ENCODE results near the gene RFWD3. TPM values are rescaled to one million over a fixed set of nuclear protein-coding genes. Genes with fewer than 3 reads are reported as not detected.
"Not testable (repeated sequence)": the region's sequence is repeated elsewhere in the genome, so short reads cannot be mapped to it uniquely, and the experiment has no call there.

RFWD3 gene
- total RNA-seq, 4 donors from 2014 or later, result 13.5 to 32.8 (median 21.0) TPM

DNA sequence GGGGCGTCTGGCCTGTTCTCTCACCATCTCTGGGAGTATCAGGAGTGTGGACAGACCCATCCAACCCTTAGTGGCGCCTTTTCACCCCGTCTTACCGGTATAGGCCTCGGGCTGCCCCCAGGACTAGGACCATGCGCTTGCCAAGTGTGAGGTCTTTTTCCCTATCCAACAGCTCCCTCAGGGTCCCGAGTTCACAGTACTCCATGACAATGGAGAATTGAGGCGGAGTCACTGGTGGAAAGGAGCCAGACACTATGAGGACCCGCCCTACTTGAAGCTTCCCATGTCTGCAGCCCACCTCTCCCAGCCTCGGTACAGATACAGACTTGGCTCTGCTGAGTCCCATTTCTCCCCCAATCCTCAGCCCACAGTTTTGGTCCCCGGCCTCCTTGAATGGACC, 15.9 kb upstream of the RFWD3 start:
- TF ChIP-seq CTCF (IDR thresholded peaks at IDR 0.05) (no peak), POLR2A (IDR thresholded peaks at IDR 0.05) (no peak), EP300 (IDR thresholded peaks at IDR 0.05) (no peak)
- H3K27ac ChIP-seq, result no peak overlapping the region
- 76 to 79% methylated on average over 11 of the region's 11 CpGs for WGBS, 2 donors
- H3K4me3 ChIP-seq, result no peak overlapping the region
- H3K36me3 ChIP-seq, result peaks cover 0 to 71% (median 0%) of the 10 kb centered on the region in 3 donors
- no peaks in the 10 kb centered on the region for H3K27me3 ChIP-seq
- no peaks in the 10 kb centered on the region for H3K9me3 ChIP-seq
- no peak for DNase-seq (ENCODE audit: low spot score in 2 of 2)
- no peaks in the 10 kb centered on the region for H3K4me1 ChIP-seq

DNA sequence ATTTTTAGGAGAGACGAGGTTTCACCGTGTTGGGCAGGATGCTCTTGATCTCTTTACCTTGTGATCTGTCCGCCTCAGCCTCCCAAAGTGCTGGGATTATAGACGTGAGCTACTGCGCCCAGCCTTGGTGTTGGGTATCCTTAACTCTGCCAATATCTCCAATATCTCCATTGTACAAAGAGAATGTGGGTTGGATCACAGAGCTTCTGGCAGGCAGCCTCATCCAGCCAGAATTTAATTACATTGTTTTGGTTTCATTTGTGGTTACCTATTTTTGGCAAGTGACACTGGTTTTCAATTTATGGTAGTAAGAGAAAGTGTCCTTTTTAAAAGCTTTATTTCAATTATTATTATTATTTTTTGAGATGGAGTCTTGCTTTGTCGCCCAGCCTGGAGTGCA, 14.0 kb upstream of the RFWD3 start:
- no peak overlapping the region for H3K27ac ChIP-seq

GRCh38 chr16:74679983-74680382, 13.3 kb upstream of the RFWD3 start:
- TF ChIP-seq EP300 (IDR thresholded peaks at IDR 0.05) (no peak), CTCF (IDR thresholded peaks at IDR 0.05) (no peak), POLR2A (IDR thresholded peaks at IDR 0.05) (no peak)
- Histone ChIP-seq H3K4me1 (no peaks in the 10 kb centered on the region), H3K27me3 (no peaks in the 10 kb centered on the region), H3K36me3 (peaks cover 0 to 76% (median 0%) of the 10 kb centered on the region in 3 donors), H3K27ac (no peak overlapping the region), H3K9me3 (no peaks in the 10 kb centered on the region), H3K4me3 (no peak overlapping the region)
- WGBS, 2 donors, result 28 to 36% methylated on average over 2 of the region's 2 CpGs
- no peak for DNase-seq (ENCODE audit: low spot score in 2 of 2)

More for the DNA sequence above, 14.0 kb upstream of the RFWD3 start:
- Histone ChIP-seq H3K36me3 (peaks cover 0 to 78% (median 0%) of the 10 kb centered on the region in 3 donors), H3K4me1 (no peaks in the 10 kb centered on the region), H3K27me3 (no peaks in the 10 kb centered on the region), H3K4me3 (no peak overlapping the region), H3K9me3 (no peaks in the 10 kb centered on the region)
- TF ChIP-seq POLR2A (IDR thresholded peaks at IDR 0.05) (no peak), EP300 (IDR thresholded peaks at IDR 0.05) (no peak), CTCF (IDR thresholded peaks at IDR 0.05) (no peak)
- DNase-seq (ENCODE audit: low spot score in 2 of 2), result no peak
- 83 to 90% methylated on average over 6 of the region's 6 CpGs for WGBS, 2 donors

DNA sequence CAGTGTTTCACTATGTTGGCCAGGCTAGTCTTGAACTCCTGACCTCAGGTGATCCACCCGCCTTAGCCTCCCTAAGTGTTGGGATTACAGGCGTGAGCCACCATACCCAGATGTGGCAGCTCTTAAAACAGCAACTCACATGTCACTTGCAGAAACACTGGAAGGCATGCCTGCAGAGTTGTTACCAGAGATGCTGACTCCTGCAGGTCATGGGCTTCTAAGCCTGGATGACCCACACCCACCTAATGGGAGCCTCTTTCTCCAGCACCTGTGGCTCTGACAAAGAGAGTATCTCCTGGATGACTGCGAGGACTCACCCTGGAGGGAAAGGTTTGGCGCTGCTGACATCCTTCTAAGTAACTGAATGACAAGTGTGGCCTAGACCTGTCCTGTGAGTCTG, 11.2 kb upstream of the RFWD3 start:
- H3K4me3 ChIP-seq, result no peak overlapping the region
- TF ChIP-seq POLR2A (IDR thresholded peaks at IDR 0.05) (no peak), CTCF (IDR thresholded peaks at IDR 0.05) (no peak), EP300 (IDR thresholded peaks at IDR 0.05) (no peak)
- no peaks in the 10 kb centered on the region for H3K27me3 ChIP-seq
- peaks cover 0 to 88% (median 0%) of the 10 kb centered on the region in 3 donors for H3K36me3 ChIP-seq
- H3K27ac ChIP-seq, result no peak overlapping the region
- H3K9me3 ChIP-seq, result no peaks in the 10 kb centered on the region
- 86 to 95% methylated on average over 4 of the region's 4 CpGs for WGBS, 2 donors
- no peak for DNase-seq (ENCODE audit: low spot score in 2 of 2)
- H3K4me1 ChIP-seq, result no peaks in the 10 kb centered on the region

DNA sequence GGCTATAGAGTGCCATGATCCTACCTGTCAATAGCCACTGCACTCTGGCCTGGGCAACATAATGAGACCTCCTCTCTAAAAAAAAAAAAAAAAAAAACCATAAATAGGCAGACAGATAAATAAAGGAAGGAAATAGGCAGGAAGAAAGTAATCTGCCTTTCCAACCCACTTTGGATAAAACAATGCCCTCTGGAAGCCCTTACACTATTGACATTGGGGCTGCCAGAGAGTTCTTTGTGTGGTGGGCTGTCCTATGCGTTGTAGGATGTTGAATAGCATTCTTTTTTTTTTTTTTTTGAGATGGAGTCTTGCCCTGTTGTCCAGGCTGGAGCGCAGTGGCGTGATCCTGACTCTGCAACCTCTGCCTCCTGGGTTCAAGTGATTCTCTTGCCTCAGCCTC, 7.2 kb upstream of the RFWD3 start:
- Histone ChIP-seq H3K27ac (no peak overlapping the region), H3K4me3 (no peak overlapping the region), H3K4me1 (no peaks in the 10 kb centered on the region), H3K27me3 (no peaks in the 10 kb centered on the region), H3K9me3 (no peaks in the 10 kb centered on the region), H3K36me3 (peaks cover 0 to 74% (median 0%) of the 10 kb centered on the region in 3 donors)
- WGBS, 2 donors, result 60 to 72% methylated on average over 3 of the region's 3 CpGs
- DNase-seq (ENCODE audit: low spot score in 2 of 2), result no peak
- TF ChIP-seq EP300 (IDR thresholded peaks at IDR 0.05) (no peak), CTCF (IDR thresholded peaks at IDR 0.05) (no peak)

GRCh38 chr16:74668877-74669276, 2.2 kb upstream of the RFWD3 start:
- WGBS, 2 donors, result 97 to 98% methylated on average over 10 of the region's 10 CpGs
- not testable (repeated sequence) for H3K27me3 ChIP-seq; DNase-seq (ENCODE audit: low spot score in 2 of 2); H3K27ac ChIP-seq; H3K9me3 ChIP-seq; H3K4me3 ChIP-seq
- Histone ChIP-seq H3K36me3 (peaks cover 0 to 44% (median 0%) of the 10 kb centered on the region in 3 donors), H3K4me1 (peaks cover 0 to 22% (median 7%) of the 10 kb centered on the region in 4 donors)
